Measurements from ENCODE around the gene AP1B1.

Gene AP1B1

DNA sequence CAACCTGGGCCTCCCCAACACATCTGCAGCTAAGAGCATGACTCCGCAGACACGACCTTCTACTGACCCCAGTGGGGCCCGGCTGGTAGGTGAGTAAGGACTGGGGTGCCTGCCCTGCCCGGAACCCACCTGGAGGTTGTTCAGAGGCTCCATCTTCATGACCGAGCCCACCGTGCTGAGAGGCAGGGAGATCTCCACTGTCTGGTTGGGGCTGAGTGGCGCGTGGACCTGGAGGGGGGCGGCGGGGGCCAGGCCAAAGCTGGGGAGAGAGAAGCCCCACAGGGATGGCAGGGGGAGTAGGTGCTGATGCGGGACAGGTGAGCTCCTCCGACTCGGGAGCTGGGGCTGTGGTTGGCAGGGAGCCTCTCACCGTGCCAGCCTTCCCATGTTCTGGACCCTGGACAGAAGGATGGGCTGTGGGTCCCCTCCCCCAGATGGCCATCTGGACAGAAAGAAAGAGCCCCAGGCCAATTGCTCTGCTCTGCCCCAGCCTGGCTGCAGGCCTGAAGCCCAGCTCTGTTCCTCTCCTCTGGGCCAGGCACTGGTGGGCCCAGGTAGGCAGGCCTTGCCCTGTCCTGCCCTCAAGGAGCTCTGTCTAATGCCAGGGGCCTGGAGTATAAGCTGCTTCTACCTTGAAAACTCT lies 56.6 kb downstream of the AP1B1 start:
- no peak for DNase-seq (ENCODE audit: low read depth in 2 of 2)

DNA sequence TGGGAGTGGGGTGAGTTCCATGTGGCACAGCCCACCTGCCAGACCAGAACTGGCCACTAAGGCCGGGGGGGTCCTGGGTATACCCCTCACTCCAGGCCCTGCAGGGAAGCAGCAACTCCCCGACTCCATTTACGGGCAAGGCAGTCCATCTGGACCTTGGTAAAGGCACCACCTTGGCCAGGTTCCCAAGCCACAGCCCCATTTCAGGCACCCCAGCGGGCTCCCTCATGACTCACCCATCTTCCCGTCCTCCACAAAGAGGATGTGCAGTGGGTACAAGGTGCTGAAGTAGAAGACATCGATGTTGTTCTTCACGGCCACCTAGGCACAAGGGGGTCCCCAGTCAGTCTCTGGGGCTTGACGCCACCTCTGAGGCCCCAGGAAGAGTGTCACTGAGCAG lies 57.2 kb downstream of the AP1B1 start:
- DNase-seq (ENCODE audit: low read depth in 2 of 2): no peak

DNA sequence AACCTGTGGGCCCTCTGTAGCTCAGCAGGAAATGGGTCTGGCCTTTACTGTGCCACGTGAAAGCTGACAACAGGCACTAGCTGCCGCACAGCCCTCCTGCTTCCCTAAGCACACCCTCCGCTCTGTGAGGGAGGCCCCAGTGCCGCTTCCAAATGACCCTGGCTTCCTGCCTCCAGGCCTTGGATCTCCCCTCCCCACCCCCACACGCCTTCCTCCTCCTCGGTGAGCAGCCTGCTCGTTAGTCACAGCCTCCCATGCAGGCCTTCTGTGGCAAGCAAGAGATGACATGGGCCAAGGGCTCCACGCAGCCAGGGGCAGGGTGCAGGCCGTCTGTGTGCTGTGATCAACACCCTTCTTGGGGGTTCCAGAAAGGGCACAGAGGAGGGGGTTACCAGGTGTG lies 57.6 kb downstream of the AP1B1 start:
- DNase-seq (ENCODE audit: low read depth in 2 of 2): no peak

DNA sequence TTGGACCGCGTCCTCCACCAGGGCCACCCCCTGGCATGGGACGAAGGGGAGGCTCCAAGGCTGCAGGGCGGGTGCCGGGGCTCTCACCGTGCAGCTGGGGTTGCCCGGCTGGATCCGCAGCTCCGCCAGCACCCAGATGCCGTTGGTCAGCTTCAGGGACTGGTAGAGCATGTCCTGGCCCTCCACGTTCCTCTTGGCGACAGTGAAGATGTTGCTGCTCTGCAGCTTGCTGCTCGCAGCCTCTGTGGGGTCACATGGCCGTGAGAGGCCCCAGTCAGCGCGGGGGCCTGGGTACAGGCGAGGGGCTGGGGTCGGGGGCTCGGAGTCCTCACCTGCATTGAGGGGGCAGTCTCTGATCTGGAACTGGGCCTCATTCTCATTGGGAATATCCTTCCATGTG lies 58.1 kb downstream of the AP1B1 start:
- DNase-seq (ENCODE audit: low read depth in 2 of 2): no peak

DNA sequence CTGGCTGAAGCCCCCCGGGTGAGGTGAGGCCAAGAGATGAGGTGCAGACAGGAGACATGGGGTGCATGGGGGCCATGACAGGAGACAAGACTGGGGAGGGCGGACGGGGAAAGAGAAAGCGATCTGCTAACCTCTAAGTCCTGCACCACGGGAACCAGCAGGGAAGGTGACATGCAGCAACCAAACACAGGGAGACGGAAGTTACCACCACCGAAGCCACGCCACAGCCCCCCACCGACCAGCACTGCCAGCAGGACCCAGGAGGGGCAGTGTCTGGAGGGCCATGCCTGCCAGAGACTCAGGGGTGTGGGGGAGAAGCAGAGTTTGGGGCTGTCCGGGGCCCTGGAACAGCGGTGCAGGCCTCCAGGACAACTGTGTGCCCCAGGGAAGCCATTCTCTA lies 58.8 kb downstream of the AP1B1 start:
- no peak for DNase-seq (ENCODE audit: low read depth in 2 of 2)

DNA sequence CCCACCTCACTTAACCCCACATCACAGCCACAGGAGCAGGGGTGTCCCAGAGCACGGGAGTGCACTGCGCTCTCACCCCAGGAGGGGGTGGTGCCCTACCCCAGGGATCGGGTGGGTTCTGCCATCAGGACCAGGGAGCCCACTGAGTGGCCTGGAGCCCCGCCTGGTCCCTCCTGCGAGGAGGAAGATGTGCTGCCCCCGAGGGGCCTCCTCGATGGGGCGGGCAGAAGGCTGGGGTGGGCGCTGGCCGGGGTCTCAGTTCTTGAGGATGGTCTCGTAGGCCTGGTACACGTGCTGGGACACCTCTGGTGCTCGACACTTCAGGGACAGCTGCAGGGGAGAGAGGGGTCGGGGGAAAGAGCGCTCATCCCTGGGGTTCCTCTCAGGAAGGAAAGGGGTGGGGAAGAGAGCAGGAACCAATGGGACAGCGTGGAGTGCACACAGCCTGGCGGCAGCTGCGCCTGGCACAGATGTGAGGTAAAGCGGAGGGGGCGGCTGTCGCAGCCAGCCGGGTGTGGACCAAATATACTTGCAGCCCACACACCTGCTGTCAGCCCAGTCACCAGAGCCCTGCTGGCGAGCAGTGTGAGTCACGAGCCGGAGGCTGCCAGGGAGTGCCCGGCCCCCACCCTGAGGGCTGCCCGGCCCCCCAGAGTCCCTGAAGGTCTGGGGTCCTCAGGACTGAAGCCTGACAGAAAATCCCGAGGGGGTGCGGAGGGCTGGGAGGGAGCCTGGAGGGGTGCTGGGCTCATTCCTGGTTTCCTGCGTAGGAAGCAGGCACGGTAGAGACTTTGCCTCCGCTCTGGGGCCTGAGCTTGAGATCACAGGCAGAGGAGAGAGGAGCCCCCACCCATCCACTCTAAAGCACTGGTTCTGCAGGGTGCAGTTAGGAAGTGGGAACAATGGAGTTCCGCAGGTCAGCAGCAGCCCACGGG lies 59.5 kb downstream of the AP1B1 start:
- DNase-seq (ENCODE audit: low read depth in 2 of 2): no peak

DNA sequence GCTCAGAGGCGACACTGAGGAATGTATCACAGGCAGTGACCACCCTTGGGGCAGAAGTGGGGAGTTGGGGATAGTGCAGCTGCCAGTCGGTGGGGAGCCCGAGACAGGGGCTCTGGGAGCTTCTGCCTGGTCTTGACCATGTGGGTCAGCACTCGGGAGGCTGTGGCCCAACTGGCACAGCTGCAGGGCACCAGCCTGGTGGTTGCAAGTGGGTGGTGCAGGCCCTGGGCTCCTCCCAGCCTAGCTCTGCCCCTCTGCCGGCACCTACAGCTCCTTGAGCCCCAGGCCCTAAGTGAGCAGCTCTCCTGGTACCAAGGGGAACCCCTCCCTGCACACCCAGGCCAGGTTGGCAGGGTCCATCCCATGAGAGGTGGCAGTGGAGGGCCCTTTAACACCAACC lies 60.3 kb downstream of the AP1B1 start:
- DNase-seq (ENCODE audit: low read depth in 2 of 2): no peak

DNA sequence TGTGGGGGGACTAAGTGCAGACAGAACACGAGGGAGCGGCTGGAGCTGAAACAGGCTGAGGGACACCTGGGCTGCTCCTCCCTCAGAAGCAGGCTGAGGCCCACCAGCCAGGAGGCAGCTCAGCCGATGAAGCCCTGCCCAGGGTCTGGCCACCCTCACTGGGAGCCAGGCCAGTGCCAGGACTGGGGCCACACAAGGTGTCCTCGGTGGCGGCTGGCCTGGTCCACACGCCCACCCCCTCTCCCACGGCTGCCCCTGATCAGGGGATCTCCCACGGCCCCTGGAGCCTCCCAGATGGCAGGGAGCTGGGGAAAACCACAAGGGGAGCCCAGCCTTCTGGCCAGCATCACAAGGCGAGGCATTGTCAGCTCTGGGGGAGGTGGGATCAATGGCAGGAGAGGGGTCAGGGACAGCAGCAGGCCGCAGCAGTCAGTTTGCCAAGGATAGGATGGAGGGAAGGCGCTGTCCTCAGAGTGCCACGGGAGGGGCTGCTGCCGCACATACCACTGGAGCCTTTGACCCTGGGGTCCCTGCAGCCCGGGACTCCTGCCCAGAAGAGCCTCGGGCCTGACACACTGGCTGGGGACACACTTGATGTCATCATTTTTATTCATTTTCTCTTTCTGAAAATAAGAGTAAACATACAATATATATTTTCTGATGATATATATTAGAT lies 61.1 kb downstream of the AP1B1 start:
- no peak for DNase-seq (ENCODE audit: low read depth in 2 of 2)

DNA sequence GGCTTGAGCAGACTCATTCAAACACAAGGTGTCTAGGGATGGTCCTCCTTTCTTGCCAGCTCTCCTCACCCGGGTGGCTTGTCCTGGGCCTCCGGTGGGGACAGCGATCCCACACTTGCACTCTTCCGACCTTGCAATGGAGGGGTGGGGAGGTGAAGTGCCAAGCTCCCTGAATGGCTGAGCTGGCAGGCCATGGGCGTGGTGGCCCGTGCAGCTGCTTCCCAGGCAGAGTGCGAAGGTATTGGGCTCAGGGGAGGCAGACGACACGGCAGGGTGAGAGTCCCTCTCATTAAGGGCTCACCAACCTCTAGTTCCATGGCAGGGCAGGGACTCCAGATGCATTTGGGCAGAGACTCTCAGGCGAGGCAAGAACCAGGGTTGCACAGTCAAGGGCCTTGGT lies 61.9 kb downstream of the AP1B1 start:
- DNase-seq (ENCODE audit: low read depth in 2 of 2): no peak

DNA sequence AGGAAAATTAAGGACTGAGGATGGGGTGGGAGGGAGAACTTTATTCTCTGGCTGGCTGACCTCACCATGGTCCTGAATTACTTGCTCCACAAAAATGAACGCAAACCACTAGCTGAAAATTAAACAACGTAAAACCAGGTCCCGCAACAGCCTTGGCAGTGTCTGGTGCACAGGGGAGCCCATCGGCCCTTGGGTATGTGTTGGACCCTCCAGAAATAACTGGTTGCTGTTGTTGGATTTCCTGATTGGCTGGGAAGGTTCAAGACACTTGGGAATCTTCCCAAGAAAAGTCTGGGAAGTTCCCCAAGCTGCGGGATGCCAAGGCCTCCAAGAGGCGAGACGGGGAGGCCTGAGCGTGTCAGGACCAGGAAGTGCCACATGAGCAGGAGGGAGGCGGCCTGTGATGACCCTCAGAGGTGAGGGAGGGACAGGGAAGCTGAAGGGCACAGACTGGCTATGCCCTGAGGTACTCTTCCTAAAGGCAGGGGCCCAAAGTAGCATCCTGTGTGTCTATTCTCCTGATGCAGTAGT lies 62.5 kb downstream of the AP1B1 start:
- DNase-seq (ENCODE audit: low read depth in 2 of 2): no peak

DNA sequence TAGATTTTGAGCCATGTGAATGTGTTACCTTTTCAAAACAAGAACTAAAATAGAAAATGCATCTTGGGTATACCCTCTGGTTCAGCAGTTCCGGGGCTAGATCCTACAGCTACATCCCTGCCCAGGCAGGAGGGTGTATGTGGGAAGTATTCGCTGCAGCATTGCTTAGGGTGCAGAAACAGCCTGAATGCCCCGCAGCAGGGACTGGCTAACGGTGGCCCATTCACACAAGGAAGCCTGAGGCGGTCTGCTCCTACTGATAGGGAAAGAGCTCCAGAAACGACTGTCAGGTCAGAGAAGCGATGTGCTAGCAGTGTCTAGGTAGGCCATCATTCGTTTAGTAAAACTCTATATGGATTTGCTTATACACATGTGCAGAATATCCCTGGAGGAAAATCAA lies 63.0 kb downstream of the AP1B1 start:
- DNase-seq (ENCODE audit: low read depth in 2 of 2): no peak

DNA sequence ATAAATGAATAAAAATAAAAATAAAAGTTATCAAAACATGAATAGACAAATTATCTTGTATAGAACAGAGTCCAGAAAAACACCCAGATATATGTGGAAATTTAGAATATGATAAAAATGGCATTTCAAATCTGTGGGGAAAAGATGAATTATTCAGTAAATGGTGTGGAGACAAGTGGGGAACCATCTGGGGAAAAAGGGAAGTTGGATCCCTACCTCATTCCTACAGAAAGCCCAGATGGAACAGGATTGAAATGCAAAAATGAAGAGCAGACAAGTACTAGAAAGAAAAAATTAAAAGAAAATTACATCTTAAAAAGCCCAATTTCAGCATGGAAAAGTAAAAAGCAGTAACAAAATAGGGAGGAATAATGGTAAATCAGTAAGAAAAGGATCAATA lies 64.7 kb downstream of the AP1B1 start:
- no peak for DNase-seq (ENCODE audit: low read depth in 2 of 2)

DNA sequence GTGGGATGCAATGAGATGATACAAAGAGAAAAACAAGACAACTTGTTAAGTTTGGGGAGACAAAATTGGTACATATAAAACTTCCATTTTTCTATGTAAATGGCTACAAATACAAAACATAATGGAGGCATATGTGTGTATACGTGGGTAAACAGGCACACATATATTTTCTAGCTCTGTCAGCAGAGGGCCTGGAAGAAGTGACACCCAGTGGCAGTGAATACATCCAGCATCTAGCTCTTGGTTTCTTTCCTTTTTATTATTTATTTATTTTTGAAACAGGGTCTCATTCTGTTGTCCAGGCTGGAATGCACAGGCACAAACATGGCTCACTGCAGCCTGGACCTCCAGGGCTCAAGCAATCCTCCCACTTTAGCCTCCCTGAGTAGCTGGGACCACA lies 67.8 kb downstream of the AP1B1 start:
- no peak for DNase-seq (ENCODE audit: low read depth in 2 of 2)

DNA sequence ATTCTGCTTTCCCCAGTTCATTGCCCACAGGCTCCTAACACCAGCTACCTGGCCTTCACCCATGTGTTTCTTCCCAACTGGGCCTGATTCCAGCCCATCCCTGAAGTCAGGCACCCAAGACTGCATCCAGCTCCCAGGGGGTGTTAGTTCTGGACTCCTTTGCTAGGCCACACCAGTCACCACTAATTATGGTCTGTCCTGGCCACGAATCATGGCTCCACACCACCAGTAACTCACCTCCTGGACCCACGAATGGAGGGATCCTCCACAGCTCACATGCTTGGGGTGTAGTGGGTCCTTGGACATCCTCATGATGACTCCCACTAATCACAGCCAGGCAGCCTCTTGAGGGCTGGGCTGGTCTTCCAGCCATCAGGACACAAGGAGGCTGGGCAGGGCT lies 69.3 kb downstream of the AP1B1 start:
- no peak for DNase-seq (ENCODE audit: low read depth in 2 of 2)

DNA sequence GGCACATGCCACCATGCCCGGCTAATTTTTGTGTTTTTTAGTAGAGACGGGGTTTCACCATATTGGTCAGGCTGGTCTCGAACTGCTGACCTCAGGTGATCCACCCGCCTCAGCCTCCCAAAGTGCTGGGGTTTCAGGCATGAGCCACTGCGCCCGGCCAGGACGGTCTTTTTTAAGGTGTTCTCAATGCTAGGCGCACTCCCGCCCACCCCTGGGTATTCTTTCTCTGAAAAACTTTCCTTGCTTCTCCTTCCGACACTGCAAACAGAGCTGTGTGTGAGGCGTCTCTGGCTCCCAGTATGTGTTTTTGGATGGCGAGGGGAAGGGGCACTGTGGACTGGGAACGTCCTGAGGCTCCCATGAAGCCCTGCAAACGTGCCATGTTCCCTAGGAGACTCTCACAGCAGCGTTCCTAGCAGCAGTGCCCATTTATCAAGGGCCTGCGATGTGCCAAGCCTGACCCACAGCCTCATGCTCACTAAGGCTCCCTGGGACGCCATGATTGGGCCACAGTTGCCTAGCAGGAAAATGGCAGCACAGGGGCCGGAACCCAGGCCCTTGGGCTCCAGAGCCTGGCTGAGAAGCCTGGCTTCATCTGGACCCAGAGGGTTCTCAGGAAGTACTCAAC lies 70.4 kb downstream of the AP1B1 start:
- no peak for DNase-seq (ENCODE audit: low read depth in 2 of 2)

DNA sequence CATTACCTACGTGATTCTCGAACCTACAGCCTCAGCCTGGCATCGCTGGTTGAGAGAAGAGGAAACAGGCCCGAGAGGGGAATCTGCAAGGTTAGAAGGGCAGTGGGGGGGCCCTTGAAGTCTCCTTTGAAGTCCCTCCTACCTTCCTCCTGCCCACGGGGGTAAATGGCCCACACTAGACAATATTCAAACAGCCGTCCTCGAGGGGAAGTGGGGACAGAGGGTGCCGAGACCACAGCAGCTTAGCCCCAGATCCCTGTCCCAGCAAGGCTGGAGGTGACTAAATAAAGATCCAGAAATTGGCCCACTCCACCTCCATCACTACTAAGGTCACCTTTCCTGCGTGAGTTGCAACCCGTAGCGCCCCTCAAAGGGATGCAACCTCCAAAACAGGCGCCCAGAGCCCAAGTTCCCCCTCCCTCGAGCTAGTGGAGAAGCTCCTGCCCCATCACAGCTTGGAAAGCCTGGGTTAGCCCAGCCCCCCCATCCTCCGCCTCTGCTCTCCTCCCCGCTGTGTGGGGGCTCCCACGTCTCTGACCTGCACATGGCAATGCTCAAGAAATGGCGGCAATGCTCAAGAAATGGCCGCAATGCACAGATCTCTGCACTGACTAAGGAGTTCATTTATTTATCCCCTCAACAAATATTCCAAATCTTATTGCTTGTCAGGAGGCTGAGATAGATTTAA lies 72.1 kb downstream of the AP1B1 start:
- DNase-seq (ENCODE audit: low read depth in 2 of 2): no peak

DNA sequence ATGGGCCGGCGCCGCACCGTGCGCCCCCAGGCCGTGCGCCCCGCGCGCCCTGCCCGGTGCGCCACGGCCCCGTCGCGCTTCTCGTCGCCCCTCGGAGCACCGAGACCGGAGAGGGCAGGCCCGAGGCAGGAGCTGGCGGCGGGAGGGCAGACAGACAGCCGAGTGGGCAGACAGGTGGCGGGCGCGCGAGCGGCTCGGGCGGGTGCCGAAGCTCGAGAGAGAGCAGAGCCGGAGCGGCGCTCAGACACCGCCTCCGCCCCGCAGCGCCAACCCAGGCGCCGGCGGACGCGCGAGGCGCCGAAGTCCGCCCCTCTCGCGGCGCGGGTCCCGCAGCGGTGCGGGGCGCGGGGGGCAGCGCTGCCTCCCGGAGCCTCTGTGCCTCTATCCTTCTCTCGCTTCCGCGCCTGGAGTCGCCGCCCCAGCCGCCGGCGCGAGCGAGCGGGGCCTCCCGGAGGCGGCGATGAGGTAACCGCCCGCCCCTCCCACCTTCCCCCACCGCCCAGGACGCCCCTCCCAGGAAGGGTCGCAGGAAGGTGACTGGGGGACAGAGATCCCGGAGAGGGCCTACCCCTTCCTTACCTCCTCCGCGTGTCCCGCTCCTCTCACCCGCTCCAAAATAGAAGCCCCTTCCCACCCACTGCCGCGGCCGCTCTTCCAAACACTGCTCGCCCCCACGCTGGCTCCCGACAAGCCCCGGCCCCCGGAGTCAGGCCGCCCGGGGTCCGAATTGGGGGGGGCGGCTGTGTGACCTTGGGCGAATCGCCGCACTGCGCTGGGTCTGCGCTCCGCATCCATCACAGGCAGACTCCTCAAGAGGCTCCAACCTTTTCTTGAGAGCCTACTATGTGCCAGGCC lies 72.9 kb downstream of the AP1B1 start, which contains the start of gene RASL10A:
RASL10A (minus strand) TSS at position 412 of the 855 bp plus-strand sequence. CDS start 451 bp downstream, outside the sequence.
- DNase-seq (ENCODE audit: low read depth in 2 of 2): no peak

DNA sequence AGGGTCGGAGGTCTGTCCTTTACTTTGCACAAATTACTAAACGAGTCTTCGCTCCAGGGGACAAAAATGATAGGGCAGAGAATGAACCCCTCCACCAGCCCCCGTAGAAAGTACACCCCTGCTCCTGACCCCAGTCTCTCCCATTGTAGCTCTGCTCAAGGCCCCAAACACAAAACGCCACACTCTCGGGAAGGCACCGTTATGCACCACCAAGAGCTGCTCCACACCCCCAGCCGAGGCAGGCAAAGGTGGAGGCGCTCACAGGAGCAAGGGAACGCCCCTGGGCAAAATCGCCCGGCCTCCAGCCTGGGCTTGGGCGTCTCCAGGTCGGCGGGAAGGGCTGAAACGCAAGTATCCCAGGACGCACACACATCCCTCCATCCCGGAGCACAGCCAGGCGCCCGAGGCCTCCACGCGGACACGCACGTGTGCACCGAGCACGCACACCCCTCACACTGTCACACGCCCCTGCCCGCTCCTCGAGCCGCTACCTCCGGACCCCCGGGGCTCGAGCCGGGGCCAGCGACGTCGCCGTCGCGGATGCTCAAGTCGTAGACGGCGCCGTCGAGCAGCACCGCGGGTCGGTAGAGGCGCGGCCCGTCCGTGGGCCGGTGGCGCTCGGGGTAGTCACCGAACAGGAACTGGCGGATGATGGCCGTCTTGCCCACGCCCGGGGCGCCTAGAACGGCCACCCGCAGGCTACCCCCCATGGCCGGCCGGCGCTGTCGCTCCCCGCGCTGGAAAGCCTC lies 73.7 kb downstream of the AP1B1 start:
- DNase-seq (ENCODE audit: low read depth in 2 of 2): no peak

DNA sequence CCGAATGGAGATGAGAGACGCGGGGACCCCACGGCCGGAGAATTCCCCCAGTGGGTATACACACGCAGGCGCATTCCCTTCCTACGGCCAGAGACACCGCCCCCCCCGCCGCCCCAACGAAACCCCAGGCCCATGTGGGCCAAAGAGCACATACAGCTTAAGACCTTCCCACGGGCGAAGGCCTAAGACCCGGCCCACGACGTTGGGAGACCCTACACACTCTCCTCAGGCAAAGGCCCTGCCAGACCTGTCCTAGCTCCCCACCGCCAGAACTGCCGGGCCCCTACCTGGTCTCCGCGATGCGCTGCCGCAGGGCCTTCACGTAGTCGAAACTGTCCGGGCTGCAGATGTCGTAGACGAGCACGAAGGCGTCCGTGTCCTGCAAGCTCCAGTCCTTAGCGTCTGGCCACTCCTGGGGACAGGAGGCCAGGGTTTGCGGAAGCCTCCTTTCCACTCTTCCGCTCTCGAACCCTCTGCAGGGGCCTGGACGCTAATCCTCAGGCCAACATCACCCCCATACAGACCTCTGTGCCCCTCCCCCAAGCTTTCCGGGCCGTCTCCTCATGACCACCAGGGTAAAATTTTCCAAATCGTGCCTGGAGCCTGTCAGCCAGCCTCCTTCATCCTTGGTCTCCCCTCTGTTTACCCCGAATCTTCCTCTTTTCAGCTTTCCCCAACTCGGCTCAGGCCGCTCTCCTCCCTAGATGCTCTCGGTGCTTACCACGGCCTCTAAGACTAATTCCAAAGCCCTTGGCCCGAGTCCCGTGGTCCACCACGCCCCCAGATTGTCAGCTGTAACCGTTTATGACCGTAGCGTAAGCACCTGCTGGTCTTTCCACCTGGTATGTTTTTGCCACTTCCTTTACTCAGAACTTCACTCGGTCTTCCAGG lies 74.5 kb downstream of the AP1B1 start:
- no peak for DNase-seq (ENCODE audit: low read depth in 2 of 2)
